ENCODE data around the gene STIM2. TPM values are rescaled to one million over a fixed set of nuclear protein-coding genes. Genes with fewer than 3 reads are reported as not detected.

Gene STIM2
- total and polyA plus RNA-seq, 10 of the 15 experiments (the other 5 are each of a cell fraction or from before 2014, with no cell fraction given), result 4.7 to 41.5 (median 16.9) TPM

DNA sequence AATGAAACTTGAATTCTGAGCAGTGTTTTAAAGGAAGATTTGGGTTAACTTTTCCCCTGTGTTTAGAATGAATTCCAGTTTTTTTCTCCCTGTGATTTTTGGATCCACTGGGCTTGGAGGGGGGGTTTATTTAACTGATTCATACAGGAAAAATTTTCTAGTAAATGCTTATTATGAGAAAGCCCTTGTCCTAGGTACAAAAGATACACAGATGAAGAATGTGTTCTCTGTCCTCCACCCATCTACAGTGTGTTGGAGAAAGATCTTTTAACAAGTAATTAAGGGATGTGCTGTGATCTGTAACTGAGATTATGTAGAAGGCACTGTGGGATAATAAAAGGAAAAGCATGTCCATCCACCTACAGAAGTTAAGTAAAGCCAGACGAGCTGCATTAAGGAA lies 103.9 kb downstream of the STIM2 start:
- ATAC-seq (peak; percentile 34; the same call in 2 of the 3 replicates), FAIRE-seq (no peak), DNase-seq (ENCODE audit: low read depth, low spot score) (no peak)
- ChIA-PET POLR2A (interaction anchor here (0.7 to 1.0 kb wide), 4 partner anchors 22 to 106 kb away, joined by 3 to 6 read pairs (median 3); no protein-coding TSS in a partner anchor), RAD21 (ENCODE audit: unreplicated experiment) (interaction anchor here (1.5 to 2.0 kb wide), 3 partner anchors 28 to 103 kb away, joined by 4 to 14 read pairs (median 6); no protein-coding TSS in a partner anchor), SMC1A (ENCODE audit: uncharacterized antibody, unreplicated experiment) (interaction anchor here (0.7 to 1.5 kb wide), 7 partner anchors 8 to 46 kb away, joined by 3 to 5 read pairs (median 3); no protein-coding TSS in a partner anchor), CTCF (interaction anchor here (1.0 kb wide), 1 partner anchor 10 kb away, joined by 4 read pairs; no protein-coding TSS in a partner anchor)
- in situ Hi-C loops (cut with MboI) (no loop called here), intact Hi-C loops (cut with micrococcal nuclease; ENCODE audit: unreplicated experiment) (no loop called here)
- 0 out of 2 replicates have a peak overlapping the region, but pooled peaks have one; percentile 7 for H3K4me2 ChIP-seq (ENCODE audit: control insufficient read depth, insufficient read depth)
- TF ChIP-seq TCF12 (IDR thresholded peaks at IDR 0.05; ENCODE audit: low read depth, low read length) (no peak), YY1 (IDR thresholded peaks at IDR 0.05; ENCODE audit: low read depth, low read length) (no peak), RCOR1 (conservative IDR thresholded peaks at IDR 0.05; ENCODE audit: low read depth, low read length) (no peak), TAF1 (IDR thresholded peaks at IDR 0.05; ENCODE audit: borderline replicate concordance, low read depth, low read length) (no peak), CEBPB (IDR thresholded peaks at IDR 0.05; ENCODE audit: borderline replicate concordance in 1 of 2, low read depth in 2 of 2, low read length in 2 of 2) (no peak), BACH1 (IDR thresholded peaks at IDR 0.05; ENCODE audit: borderline replicate concordance) (no peak), ETV6 (conservative IDR thresholded peaks at IDR 0.05 in 1 of 2, IDR thresholded peaks at IDR 0.05 in 1 of 2; ENCODE audit: borderline replicate concordance in 1 of 2, low read depth in 1 of 2) (no peak), IKZF1 (conservative IDR thresholded peaks at IDR 0.05) (no peak), KDM1A (IDR thresholded peaks at IDR 0.05; ENCODE audit: borderline replicate concordance) (no peak)
- H3K36me3 ChIP-seq (ENCODE audit: control insufficient read depth in 2 of 2, insufficient read depth in 2 of 2, low read length in 1 of 2), result 0 out of 4 replicates have a peak, but pooled peaks cover 0 to 5% of the 10 kb centered on the region in 2 experiments
- H3K4me1 ChIP-seq (ENCODE audit: control insufficient read depth, insufficient read depth, low read length), result peaks cover 6% of the 10 kb centered on the region; the same call in 1 of the 2 replicates
- H4K20me1 ChIP-seq (ENCODE audit: control insufficient read depth, insufficient read depth), result no peaks in the 10 kb centered on the region
- H3K9me3 ChIP-seq (replicated peaks; ENCODE audit: control insufficient read depth, insufficient read depth, low read length), result no peaks in the 10 kb centered on the region
- H3K9ac ChIP-seq (ENCODE audit: control insufficient read depth, insufficient read depth, low read length), result no peak overlapping the region
- no peaks in the 10 kb centered on the region for H3K79me2 ChIP-seq (ENCODE audit: control insufficient read depth, insufficient read depth, low read length)
- no peak overlapping the region for H2AFZ ChIP-seq (ENCODE audit: control insufficient read depth, low read depth, low read length)
- no peak overlapping the region for H3K4me3 ChIP-seq
- 65% methylated on average over 1 of the region's 1 CpG for WGBS (ENCODE audit: insufficient coverage, insufficient replicate concordance, low lambda C conversion rate, missing lambda C conversion rate)
- no TSS peak for BruUV-seq (replicated peaks)
- no peaks in the 10 kb centered on the region for H3K27me3 ChIP-seq (replicated peaks in 1 of 2; ENCODE audit: control insufficient read depth in 2 of 2, insufficient read depth in 2 of 2, low read length in 1 of 2)
- H3K27ac ChIP-seq (ENCODE audit: control insufficient read depth, insufficient read depth), result no peak overlapping the region

Measured in GM12878 (cell line).